HG03558 (cell line): ENCODE measurements around the gene OR2W1.

ENCODE experiments used
- ATAC-seq: cut with Tn5 transposase; IDR thresholded peaks from one replicate; pipeline ENCODE4 v1.9.1; 2021; ENCODE audit warnings: moderate number of reproducible peaks; ENCODE audit not compliant: unreplicated experiment; ENCODE audit errors: extremely low read depth

The OR2W1 gene, protein sequence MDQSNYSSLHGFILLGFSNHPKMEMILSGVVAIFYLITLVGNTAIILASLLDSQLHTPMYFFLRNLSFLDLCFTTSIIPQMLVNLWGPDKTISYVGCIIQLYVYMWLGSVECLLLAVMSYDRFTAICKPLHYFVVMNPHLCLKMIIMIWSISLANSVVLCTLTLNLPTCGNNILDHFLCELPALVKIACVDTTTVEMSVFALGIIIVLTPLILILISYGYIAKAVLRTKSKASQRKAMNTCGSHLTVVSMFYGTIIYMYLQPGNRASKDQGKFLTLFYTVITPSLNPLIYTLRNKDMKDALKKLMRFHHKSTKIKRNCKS

DNA sequence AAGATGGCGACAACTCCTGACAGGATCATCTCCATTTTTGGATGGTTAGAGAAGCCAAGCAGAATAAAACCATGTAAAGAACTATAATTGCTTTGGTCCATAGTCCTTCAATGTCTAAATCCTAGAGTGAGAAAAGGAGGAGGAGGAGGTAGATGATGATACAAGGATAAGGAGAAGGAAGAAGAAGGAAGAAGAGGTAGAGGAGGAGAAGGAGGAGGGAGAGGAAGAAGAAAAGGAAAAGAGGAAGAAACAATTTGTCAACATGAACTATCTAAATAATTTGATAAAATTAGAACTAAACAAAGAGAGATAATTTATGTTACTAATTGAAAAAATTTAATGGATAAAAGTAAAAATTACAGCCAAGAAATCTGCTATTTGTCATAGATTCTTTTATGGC, at the start of gene OR2W1:
Gene OR2W1 (minus strand): TSS at position 101 of the 400 bp plus-strand sequence. CDS start 0 bp downstream, at position 101.
- no peak for ATAC-seq

DNA sequence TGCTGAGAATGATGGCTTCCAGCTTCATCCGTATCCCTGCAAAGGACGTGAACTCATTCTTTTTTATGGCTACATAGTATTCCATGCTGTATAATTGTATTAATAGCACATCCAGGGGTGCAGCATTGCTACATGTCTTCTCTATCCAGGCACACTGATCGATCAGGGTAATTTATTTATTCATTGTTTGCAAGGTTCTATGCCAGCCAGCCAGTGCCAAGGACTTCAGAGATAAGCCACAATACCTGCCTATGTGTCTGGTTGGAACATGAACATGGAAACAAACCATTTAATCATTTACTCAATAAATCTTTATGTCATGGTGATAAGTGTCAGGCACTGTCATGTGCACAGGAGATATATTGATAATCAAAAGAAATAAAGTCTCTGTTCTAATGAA, 48.0 kb upstream of the OR2W1 start:
- ATAC-seq: no peak

DNA sequence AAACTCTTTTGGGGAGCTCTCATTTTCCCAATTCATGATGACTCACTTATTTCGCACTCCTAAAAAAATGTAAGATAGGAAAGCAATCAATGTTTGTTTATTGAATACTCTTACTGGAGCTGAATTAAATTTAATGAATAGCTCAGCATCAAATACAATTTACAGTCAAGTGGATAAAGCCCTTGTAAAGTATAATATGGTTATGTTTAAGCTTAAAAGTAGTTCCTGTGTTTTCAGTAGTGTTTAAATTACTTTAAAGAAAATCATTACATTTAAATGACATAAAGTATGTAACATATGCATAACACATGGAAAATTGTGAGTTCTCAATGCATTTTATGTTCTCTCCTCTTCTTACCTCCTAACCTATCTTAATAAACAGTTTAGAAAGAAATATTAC, 42.2 kb upstream of the OR2W1 start, which contains the start of gene OR2B3:
Gene OR2B3 (minus strand): TSS at position 101 of the 400 bp plus-strand sequence. CDS start 65 bp downstream, at position 36.
- no peak for ATAC-seq

DNA sequence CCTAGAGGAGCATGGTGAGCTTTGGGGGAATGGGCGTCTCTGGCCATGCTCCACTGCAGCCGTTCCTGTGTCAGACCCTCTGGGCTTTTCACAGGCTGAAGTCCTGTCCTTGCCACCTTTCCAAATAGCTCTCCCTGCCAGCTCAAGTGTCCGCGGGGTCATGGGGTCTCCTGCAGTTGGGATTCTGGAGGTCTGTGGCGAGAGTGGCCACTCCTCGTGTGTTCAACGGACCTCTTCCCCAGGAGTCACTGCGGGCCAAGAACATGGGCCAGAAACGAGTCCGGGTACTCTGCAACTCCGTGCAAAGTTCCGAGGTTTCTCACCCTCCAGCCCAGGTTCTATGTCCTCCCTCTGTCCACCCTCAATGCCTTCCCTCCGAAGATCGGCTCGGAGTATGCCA, 37.5 kb upstream of the OR2W1 start:
- ATAC-seq: no peak

DNA sequence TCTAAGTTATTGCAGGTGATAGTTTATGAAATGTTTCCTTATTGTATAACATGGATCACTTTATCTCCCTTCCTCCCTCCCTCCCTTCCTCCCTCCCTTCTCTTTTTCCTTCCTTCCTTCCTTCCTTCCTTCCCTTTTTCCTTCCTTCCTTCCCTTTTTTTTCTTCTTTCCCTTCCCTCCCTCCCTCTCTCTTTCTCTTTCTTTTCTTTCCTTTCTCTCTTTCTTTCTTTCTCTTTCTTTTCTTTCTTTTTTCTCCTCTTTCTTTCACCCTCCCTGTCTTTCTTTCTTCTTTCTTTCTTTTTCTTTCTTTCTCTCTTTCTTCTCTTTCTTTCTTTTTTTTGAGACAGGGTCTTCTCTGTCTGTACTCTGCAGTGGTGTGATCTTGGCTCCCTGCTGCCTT, 36.3 kb upstream of the OR2W1 start:
- no peak for ATAC-seq

DNA sequence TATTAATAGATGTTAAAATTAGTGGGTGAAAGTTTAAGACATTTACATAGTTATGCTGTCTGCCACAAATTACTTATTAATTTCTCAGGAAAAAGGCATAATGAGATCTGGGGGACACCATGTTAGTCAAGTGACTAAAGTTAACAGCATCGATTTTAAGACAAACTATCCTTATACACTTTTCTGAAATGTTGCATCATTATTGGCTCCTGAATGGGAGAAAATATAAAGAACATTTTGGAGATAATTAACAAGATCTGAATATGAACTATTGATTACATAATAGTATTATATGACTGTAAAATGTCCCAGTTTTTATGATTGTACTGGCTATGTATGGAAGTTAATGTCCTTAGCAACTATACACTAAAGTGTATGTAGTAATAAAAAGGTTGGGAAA, 34.2 kb upstream of the OR2W1 start:
- ATAC-seq: no peak

DNA sequence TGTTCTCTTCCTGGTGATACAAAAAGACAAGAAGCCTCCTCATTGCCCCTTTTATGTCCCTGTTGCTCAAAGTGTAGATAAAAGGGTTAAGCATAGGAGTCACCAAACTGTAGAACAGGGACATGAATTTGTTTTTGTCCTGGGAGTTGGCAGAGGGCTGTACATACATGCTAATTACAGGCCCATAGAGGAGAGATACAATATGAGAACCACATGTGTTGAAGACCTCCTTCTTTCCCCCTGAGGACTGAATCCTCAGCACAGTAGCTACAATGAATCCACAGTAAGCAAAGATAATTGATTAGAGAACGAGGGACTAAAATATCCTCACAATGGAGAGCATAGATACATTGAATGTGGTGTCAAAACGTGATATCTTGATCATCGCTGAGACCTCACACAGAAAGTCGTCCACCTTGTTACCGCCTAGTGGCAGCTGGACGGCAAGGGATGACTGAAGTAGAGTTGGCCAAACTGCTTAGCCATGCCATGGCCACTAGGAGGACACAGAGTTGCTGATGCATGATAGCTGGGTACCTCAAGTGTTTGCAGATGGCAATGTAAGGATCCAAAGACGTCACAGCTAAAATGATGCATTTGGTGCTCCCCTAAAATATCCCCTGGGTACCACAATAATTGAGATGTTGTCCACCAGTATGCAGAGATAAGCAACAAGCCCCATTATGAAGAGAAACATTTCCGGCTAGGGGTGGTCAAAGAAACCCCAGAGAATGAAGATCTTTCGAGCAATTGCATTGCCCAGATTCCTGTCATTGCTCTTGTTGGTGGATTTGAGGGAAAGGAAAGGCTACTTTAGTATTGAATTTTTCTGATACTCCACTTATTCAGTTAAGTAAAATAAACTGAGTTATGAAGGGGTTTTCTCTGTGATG, 27.1 kb upstream of the OR2W1 start:
- ATAC-seq: no peak

DNA sequence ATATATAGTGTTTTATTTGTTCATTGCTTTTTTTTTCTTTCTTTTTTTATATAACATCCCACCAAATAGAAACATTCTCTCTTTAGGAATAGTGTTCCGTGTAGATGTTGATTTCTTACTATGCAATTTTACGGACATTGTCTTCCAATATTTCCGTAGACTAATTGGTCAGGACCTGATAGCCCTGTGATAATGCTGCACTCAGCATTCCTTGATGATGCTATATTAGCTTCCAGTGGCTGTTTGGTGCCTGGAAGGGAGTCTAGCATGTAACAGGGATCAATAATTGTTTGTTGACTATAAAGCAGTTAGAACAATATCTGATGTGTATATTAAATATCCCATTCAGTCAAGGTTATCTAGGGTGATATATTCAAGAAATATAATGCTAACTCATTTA, 6.7 kb upstream of the OR2W1 start:
- ATAC-seq: no peak

DNA sequence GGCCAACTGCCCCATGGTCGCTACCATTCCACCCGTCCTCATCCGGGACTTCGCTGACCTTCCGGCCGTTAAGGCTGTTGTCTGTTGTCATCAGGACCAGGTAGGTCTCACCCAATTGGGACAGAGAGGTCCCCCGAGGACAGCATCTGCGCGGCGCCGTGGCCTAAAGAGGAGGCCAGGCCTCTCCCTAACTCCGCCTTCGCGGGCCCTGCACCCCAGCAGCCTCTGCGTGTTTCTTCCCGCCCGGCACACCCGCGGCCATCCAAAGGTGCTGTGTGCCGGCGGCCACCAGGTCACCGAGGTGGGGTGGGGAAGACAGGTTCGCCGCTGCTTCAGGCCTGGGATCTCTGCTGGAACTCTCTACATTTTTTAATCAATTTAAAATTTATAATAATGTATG, 9.0 kb downstream of the OR2W1 start:
- ATAC-seq: no peak

DNA sequence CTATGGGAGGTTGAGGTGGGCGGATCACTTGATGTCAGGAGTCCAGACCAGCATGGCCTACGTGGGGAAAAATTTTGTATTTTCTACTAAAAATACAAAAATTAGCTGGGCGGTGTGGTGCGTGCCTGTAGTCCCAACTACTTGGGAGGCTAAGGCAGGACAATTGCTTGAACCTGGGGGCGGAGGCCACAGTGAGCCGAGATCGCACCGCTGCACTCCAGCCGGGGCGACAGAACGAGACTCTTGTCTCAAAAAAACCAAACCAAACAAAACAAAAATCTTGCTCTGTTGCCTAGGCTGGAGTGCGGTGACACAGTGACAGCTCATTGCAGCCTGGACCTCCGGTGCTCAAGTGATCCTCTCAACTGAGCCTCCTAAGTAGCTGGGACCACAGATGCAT, 16.2 kb downstream of the OR2W1 start:
- no peak for ATAC-seq

DNA sequence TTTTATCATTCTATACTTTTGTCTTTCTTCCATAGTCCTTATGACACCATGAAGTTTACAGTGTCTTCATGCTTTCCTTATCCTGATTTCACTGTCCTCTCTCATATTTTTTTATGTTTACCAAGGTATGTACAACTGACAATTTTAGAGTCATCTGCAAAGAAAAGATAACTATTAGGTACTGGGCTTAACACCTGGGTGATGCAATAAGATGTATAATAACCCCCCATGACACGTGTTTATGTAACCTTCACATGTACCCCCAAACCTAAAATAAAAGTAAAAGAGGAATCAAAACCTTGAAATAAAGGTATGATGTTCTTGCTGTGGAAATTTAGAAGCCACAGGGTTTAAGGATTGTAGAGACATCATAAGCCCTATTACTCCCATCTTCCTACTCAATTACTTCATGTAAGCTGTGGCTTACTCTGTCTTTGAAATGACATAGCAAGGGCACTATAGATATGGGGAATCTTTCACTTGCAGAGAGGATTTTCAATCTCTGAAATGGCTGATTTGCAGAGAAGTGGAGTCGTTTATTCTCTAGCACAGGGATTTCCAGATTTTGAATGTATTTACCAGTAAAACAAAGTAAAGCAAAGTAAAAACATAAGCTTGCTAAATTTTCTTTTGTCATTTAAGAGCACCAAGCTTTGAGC, 18.9 kb downstream of the OR2W1 start:
- no peak for ATAC-seq

DNA sequence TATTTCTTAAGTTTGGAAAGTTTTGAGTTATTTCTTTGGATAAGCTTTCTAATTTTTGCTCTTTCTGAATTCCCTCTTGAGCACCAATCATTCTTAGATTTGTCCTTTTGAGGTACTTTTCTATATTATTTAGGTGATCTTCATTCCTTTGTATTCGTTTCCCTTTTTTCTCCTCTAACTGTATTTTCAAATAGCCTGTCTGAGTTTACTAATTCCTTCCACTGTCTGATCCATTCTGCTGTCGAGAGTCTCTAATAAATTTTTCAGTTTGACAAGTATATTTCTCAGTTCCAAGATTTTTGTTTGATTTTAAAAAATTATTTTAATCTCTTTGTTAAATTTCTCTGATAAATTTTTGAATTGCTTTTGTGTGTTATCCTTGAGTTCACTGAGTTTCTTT, 23.5 kb downstream of the OR2W1 start:
- ATAC-seq: no peak

DNA sequence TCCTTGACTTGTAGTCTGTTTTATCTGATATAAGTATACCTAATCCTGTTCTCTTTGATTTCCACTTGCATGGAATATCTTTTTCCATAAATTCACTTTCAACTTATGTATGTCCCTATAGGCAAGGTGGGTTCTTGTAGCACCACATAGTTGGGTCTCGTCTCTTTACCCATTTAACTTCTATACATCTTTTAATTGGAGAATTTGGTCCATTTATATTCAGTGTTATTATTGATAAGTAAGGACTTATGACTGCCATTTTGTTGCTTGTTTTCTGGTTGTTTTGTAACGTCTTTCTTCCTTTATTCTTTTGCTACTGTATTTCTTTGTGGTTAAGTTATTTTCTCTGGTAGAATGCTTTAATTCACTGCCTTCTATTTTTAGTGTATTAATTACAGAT, 25.3 kb downstream of the OR2W1 start:
- no peak for ATAC-seq

DNA sequence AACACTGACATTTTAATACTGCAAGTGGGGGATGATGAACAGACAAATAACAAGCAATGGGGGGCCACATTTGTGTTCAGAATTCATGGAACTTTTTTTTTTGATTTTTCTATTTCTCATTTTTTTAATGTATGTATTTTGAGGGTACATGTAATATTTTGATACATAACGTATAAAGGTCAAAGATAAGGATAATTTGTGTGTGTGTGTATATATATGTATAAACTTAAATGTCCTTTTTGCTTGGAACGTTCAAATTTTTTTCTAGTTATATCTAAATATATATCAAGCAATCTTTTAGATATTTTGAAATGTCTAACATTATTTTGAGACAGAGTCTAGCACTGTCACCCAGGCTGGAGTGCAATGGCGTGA, 27.6 kb downstream of the OR2W1 start:
- no peak for ATAC-seq

DNA sequence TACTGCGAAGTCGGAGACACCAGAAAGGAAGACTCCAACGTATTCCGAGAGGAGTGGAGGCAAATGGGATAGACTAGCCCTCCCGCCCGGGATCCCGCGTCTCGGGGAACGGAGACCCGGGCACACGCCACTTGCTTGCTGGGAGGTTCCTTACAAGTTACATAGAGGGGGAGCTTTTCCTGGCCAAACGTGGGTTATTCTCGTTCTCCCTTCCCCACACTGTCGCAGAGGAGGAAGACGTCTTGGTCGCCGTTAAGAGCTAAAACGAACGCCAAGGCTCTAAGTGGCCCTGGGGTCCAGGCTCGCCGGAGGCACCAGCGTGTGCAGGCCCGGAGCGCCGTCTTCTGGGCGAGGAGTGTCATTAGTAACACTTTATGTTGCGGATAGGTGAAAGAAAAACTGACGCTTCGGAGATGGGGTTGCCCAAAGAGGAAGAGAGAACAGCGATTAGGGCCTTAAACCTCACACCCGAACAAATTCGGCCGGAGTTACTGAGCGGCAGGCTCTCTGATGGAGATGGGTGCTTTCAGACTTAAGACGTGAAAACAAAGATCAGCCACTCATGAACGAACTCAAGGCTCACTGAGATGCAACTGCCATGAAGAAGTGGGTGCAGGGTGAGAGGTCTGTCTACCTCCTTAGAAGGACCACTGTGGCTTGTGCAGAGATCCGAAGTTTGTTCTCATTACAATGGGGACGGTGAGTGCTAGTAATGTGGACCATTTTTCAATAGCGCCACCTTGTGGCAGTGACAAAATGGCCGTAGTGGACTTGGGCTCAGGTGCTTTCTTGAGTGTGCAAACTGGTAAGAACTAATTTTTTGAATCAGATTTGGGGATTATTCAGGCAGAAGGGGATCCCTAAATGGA, 28.2 kb downstream of the OR2W1 start:
- ATAC-seq: peak; percentile 67

DNA sequence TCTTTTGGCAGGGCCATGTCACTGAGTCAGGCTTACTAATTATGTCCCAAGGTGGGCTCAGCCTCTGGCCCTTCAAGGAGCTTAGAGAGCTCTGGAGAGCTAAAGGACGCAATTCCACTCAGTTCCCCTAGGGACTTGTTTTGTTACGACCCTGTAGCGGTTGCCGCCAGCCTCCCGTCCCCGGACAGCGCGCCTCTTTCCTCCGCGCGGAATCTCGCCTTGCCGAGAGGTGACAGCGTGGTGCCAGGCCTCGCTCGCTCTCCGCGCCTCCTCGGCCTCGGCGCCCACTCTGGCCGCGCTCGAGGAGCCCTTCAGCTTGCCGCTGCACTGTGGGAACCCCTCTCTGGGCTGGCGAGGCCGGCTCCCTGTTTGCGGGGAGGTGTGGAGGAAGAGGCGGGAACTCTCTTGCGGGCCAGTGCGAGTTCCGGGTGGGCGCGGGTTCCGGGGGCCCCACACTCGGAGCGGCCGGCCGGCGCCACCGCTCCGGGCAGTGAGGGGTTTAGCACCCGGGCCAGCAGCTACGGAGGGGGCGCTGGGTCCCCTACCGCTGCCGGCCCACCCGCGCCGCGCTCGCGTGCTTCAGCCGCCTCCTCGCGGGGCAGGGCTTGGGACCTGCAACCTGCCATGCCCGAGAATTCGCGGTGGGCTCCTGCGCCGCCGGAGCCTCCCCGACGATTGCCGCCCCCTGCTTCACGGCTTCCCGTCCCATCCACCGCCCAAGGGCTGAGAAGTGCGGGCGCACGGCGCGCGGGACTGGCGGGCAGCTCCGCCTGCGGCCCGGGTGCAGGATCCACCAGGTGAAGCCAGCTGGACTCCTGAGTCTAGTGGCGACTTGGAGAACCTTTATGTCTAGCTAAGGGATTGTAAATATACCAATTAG, 30.0 kb downstream of the OR2W1 start:
- no peak for ATAC-seq

DNA sequence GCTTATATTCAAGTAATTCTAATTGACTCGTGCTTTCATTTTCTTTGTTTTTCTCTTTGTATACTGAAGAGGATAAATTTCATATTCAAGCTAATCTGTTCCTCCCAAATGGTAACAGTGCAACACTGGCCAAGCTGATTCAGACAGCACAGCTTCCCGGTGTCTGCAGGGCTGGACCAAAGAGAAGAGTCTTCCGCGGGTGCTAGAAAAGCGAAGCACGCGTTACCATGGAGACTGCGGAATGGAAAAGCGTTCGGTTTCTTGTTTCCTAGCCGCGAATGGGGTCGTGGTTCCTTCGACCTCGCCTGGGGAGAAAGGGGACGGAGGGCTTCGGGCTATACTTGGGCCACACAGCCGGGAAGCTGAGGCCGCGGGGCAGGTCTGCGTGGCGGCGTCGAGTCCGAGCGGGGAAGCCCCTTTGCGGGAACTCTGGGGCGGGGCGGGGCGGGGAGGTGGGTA, 33.7 kb downstream of the OR2W1 start:
- no peak for ATAC-seq

DNA sequence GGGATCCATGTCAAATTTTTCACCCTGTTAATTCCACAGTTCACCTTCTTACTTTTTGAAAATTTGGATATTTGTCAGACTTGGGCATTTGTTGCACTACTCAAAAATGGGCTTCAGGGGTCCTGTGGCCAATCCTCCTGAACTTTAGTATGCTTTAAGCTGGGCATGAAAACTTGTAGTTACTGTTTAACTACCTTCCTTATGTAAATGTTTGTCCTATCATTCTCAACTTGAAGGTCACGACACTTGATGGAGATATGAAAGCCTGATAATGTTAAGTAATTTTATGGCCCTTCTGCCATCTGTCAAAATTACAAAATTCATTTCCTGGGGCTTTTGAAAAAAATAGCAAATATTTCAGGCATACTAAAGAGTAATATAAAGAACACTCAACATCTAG, 35.6 kb downstream of the OR2W1 start:
- no peak for ATAC-seq

DNA sequence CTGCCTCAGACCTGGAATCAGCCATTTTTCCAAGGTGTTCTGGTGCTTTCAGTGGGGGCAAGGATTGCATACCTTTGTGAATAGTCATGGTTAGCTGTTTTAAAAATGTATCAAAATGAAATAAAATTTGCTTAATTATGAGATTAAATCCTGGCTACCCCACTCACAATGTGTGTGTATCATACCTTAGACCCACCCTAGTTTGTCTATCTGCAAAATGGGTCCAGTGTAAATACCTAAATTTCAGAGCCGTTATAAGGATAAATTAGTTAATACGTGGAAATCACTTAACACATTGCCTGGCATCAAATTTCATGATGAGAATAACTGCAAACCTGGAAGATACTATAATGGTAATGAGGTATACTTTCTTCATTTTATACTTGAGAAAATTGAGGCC, 36.9 kb downstream of the OR2W1 start:
- no peak for ATAC-seq
